Vagina (tissue), 2 donors: Measurements from ENCODE around the gene IL20. TPM values are rescaled to one million over a fixed set of nuclear protein-coding genes. Genes with fewer than 3 reads are reported as not detected.

Source experiments
- DNase-seq, 2 donors: peaks; one replicate each; pipeline ENCODE4 v3.0.0-alpha.2; 2017; ENCODE audit errors: extremely low spot score in 2 of 2
- H3K27ac ChIP-seq: fragments of 200-600 bp; sonication (generic); one replicate; pipeline ENCODE4 v1.5.1; 2019
- H3K27me3 ChIP-seq: fragments of 200-600 bp; sonication (generic); one replicate; pipeline ENCODE4 v1.5.1; 2019
- H3K36me3 ChIP-seq, 2 donors: fragments of 200-600 bp; sonication (generic); one replicate each; pipeline ENCODE4 v1.5.1; 2017 to 2019
- H3K4me1 ChIP-seq: fragments of 200-600 bp; sonication (generic); one replicate; pipeline ENCODE4 v1.5.1; 2019
- H3K4me3 ChIP-seq, 2 donors: fragments of 200-600 bp; sonication (generic); 1 replicate in 1 of 2; 2 replicates in 1 of 2; pipeline ENCODE4 v1.5.1; 2016 to 2019
- H3K9me3 ChIP-seq: fragments of 200-600 bp; sonication (generic); one replicate; pipeline ENCODE4 v1.5.1; 2019
- POLR2A ChIP-seq, 2 donors: fragments of 450-650 bp; IDR thresholded peaks; one replicate each; pipeline ENCODE4 v1.6.1; 2017; ENCODE audit warnings: antibody characterized with exemption in 2 of 2, mild to moderate bottlenecking in 2 of 2, moderate library complexity in 2 of 2
- POLR2AphosphoS5 ChIP-seq, 2 donors: sonication (generic); formaldehyde crosslinking; IDR thresholded peaks; one replicate each; pipeline ENCODE4 v1.9.0; 2017; ENCODE audit warnings: antibody characterized with exemption in 2 of 2, mild to moderate bottlenecking in 2 of 2, low read depth in 1 of 2; ENCODE audit not compliant: insufficient read depth in 1 of 2
- intact Hi-C: fragments of 100-400 bp; cut with DNase I; formaldehyde crosslinking; loops from one replicate; pipeline ENCODE4 v1.15.1; 2023
- total RNA-seq: library from RNA; depleted of rRNA; stranded (reverse); fragments of >200 nt; gene quantifications from one replicate; pipeline ENCODE4 v1.2.3, GENCODE V29; 2016
- TF ChIP-seq, protein P1 (sequence below), 3 experiments: fragments of 450-650 bp in 2 of 3; fragments of 200-600 bp in 1 of 3; sonication (generic) in 1 of 3; IDR thresholded peaks; one replicate each; pipeline ENCODE4 v1.5.1; 2017 to 2019; ENCODE audit warnings: antibody characterized with exemption in 3 of 3, mild to moderate bottlenecking in 2 of 3, moderate library complexity in 2 of 3

Gene IL20
- total RNA-seq, 1 donor from 2014 or later: not detected

DNA sequence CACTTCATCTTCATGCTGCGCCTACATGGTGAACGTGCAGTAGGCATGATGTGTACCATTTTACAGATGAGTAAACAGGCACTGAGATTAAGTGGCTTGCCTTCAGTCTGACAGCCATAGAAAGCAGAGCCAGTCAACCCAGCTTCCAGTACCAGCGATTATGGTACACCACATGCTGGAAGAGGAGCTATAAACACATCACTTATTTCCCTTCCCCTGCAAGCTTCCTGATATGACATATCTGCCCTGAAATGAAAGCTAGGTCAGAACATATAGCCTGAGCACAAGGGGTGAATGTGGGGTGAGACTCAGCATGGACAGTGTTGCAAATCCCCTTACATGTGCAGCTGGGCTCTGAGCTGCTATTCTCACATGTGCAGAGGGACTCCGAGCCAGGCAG, 33.8 kb upstream of the IL20 start:
- no peak overlapping the region for H3K4me3 ChIP-seq
- H3K9me3 ChIP-seq: no peaks in the 10 kb centered on the region
- no peaks in the 10 kb centered on the region for H3K4me1 ChIP-seq
- TF ChIP-seq POLR2AphosphoS5 (IDR thresholded peaks at IDR 0.05; ENCODE audit: insufficient read depth in 1 of 2, low read depth in 1 of 2): no peak
- TF ChIP-seq, protein P1, sequence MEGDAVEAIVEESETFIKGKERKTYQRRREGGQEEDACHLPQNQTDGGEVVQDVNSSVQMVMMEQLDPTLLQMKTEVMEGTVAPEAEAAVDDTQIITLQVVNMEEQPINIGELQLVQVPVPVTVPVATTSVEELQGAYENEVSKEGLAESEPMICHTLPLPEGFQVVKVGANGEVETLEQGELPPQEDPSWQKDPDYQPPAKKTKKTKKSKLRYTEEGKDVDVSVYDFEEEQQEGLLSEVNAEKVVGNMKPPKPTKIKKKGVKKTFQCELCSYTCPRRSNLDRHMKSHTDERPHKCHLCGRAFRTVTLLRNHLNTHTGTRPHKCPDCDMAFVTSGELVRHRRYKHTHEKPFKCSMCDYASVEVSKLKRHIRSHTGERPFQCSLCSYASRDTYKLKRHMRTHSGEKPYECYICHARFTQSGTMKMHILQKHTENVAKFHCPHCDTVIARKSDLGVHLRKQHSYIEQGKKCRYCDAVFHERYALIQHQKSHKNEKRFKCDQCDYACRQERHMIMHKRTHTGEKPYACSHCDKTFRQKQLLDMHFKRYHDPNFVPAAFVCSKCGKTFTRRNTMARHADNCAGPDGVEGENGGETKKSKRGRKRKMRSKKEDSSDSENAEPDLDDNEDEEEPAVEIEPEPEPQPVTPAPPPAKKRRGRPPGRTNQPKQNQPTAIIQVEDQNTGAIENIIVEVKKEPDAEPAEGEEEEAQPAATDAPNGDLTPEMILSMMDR (IDR thresholded peaks at IDR 0.05): no peak
- no peak for TF ChIP-seq POLR2A (IDR thresholded peaks at IDR 0.05)
- intact Hi-C loops: no loop called here
- no peak for DNase-seq
- no peak overlapping the region for H3K27ac ChIP-seq
- no peaks in the 10 kb centered on the region for H3K27me3 ChIP-seq
- H3K36me3 ChIP-seq: no peaks in the 10 kb centered on the region

- no peak for DNase-seq
Observed at GRCh38 chr1:206832352-206832880, 33.0 kb upstream of the IL20 start.

DNA sequence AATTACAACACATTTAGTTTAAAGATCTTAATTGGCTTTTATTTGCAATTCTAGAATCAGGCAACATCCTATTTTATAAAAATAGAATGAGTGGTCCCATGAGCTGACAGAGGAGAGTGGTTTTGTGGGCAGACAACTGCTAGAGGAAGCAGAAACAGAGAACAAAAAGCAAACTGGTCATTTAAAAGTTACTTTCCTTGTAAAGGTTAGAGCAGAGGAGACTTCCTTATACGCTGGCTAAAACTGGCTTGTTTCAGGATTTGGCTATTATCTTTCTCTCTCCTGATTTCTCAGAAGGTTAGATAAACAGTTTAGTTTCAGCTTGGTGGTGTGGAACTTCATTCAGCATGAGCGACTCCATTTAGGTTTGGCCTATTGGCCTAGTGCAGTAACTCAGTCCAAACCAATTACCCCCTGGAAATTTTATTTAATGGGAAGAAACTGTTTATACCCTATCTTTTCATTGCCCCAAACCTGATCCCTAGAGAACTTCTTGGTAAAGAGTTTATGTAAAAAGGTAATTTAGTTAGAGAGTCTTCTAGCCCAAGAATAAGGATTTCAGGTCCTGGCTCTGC, 32.2 kb upstream of the IL20 start:
- no peak overlapping the region for H3K4me3 ChIP-seq
- intact Hi-C loops: no loop called here
- no peaks in the 10 kb centered on the region for H3K4me1 ChIP-seq
- TF ChIP-seq, protein P1 (IDR thresholded peaks at IDR 0.05): no peak
- no peak for TF ChIP-seq POLR2A (IDR thresholded peaks at IDR 0.05)
- TF ChIP-seq POLR2AphosphoS5 (IDR thresholded peaks at IDR 0.05; ENCODE audit: insufficient read depth in 1 of 2, low read depth in 1 of 2): no peak
- no peaks in the 10 kb centered on the region for H3K36me3 ChIP-seq
- H3K27me3 ChIP-seq: no peaks in the 10 kb centered on the region
- no peak overlapping the region for H3K27ac ChIP-seq
- no peaks in the 10 kb centered on the region for H3K9me3 ChIP-seq
- DNase-seq: no peak

More at GRCh38 chr1:206832352-206832880, 33.0 kb upstream of the IL20 start:
- no peaks in the 10 kb centered on the region for H3K9me3 ChIP-seq
- no peak overlapping the region for H3K27ac ChIP-seq
- H3K27me3 ChIP-seq: no peaks in the 10 kb centered on the region
- TF ChIP-seq POLR2AphosphoS5 (IDR thresholded peaks at IDR 0.05; ENCODE audit: insufficient read depth in 1 of 2, low read depth in 1 of 2): no peak
- TF ChIP-seq, protein P1 (IDR thresholded peaks at IDR 0.05): no peak
- no peak for TF ChIP-seq POLR2A (IDR thresholded peaks at IDR 0.05)
- intact Hi-C loops: no loop called here
- no peaks in the 10 kb centered on the region for H3K4me1 ChIP-seq
- H3K36me3 ChIP-seq: no peaks in the 10 kb centered on the region
- no peak overlapping the region for H3K4me3 ChIP-seq

GRCh38 chr1:206833801-206834200, 31.6 kb upstream of the IL20 start:
- TF ChIP-seq, protein P1 (IDR thresholded peaks at IDR 0.05): no peak
- TF ChIP-seq POLR2AphosphoS5 (IDR thresholded peaks at IDR 0.05; ENCODE audit: insufficient read depth in 1 of 2, low read depth in 1 of 2) (no peak), POLR2A (IDR thresholded peaks at IDR 0.05) (no peak)
- Histone ChIP-seq H3K36me3 (no peaks in the 10 kb centered on the region), H3K4me3 (no peak overlapping the region), H3K27me3 (no peaks in the 10 kb centered on the region), H3K27ac (no peak overlapping the region), H3K9me3 (no peaks in the 10 kb centered on the region), H3K4me1 (no peaks in the 10 kb centered on the region)
- intact Hi-C loops: no loop called here
- DNase-seq: no peak

DNA sequence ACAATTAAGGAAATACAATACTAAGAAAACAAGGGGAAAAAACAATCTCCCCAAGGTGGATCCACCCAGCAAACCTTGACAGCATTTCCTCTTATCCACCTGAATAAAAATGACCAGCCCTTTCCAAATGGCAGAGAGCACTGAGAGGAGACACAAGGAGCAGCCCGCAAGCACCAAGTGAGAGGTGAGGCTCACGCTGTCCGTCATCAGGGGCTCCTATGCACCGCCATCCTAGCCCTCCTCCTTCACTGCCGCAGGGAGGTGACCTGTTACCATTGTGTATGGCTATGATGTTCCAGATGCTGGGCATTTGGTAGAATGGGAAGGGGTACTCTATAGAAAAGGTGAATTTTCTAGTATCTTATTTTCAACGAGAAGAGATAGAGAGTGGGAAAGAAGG, 31.2 kb upstream of the IL20 start:
- Histone ChIP-seq H3K4me1 (no peaks in the 10 kb centered on the region), H3K27ac (no peak overlapping the region), H3K9me3 (no peaks in the 10 kb centered on the region), H3K36me3 (no peaks in the 10 kb centered on the region), H3K27me3 (no peaks in the 10 kb centered on the region), H3K4me3 (no peak overlapping the region)
- DNase-seq: no peak
- no peak for TF ChIP-seq POLR2A (IDR thresholded peaks at IDR 0.05)
- TF ChIP-seq POLR2AphosphoS5 (IDR thresholded peaks at IDR 0.05; ENCODE audit: insufficient read depth in 1 of 2, low read depth in 1 of 2): no peak
- TF ChIP-seq, protein P1 (IDR thresholded peaks at IDR 0.05): no peak
- intact Hi-C loops: no loop called here
